ENCODE results near the gene ACADL. TPM values are rescaled to one million over a fixed set of nuclear protein-coding genes. Genes with fewer than 3 reads are reported as not detected.

Gene ACADL
- total and polyA plus RNA-seq, 2 of the 8 experiments (the other 6 are each of a cell fraction or from before 2014, with no cell fraction given): 0.11 to 0.34 TPM

DNA sequence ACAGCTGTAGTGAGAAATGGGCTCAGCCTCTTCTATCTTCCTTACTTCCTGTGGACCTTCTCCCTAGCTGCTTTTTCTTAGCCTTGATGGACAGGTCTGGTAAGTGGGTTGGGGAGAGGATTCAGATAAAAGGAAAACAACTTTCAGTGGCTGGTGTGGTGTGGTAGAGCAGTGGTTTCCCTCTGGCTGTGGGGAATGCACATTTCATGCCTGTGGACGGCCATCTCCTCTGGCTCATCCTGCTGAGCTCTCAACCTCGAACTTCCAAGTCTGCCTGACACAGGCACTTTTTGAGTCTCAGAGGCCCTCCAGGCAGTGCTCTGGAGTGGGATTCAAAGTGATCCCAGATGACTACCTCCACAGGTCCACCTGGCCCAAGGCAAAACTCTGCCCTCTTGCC lies 38.6 kb upstream of the ACADL start:
- Histone ChIP-seq H4K91ac (replicated peaks; ENCODE audit: insufficient read length, low read length) (no peak overlapping the region), H3K23ac (ENCODE audit: insufficient read length) (no peak overlapping the region), H3K4ac (replicated peaks; ENCODE audit: insufficient read length, low read depth, low read length) (no peak overlapping the region), H3K79me1 (ENCODE audit: low read depth, low read length) (no peaks in the 10 kb centered on the region), H4K20me1 (replicated peaks in 1 of 2; ENCODE audit: control insufficient read depth in 1 of 2, insufficient read depth in 2 of 2, low read length in 2 of 2) (no peaks in the 10 kb centered on the region), H3K4me3 (ENCODE audit: extremely low read depth in 1 of 4, insufficient read depth in 2 of 4, low read depth in 3 of 4, low read length in 4 of 4) (no peak overlapping the region), H2AFZ (ENCODE audit: low read length) (no peak overlapping the region), H4K8ac (ENCODE audit: extremely low read depth, insufficient read depth, low read length) (no peak overlapping the region), H3K56ac (replicated peaks; ENCODE audit: insufficient read length, low read depth, low read length) (no peak overlapping the region), H2AK5ac (ENCODE audit: low read depth, low read length) (no peak overlapping the region), H3K4me1 (replicated peaks in 1 of 4; ENCODE audit: control insufficient read depth in 3 of 4, insufficient read depth in 4 of 4, low read length in 3 of 4) (no peaks in the 10 kb centered on the region), H3K9ac (replicated peaks in 1 of 4; ENCODE audit: extremely low read depth in 1 of 4, low read depth in 3 of 4, low read length in 3 of 4) (no peak overlapping the region), H3K14ac (ENCODE audit: insufficient read length) (no peak overlapping the region), H2BK15ac (ENCODE audit: low read length) (no peak overlapping the region), H3K79me2 (ENCODE audit: control insufficient read depth in 1 of 2, insufficient read depth in 2 of 2, low read length in 2 of 2) (no peaks in the 10 kb centered on the region), H3K4me2 (ENCODE audit: insufficient read depth in 1 of 2, low read depth in 2 of 2, low read length in 2 of 2) (no peak overlapping the region), H4K5ac (ENCODE audit: insufficient read length, low read depth, low read length) (no peak overlapping the region), H3K27ac (ENCODE audit: low read depth, low read length) (no peak overlapping the region), H2BK12ac (ENCODE audit: low read depth, low read length) (no peak overlapping the region), H3K23me2 (ENCODE audit: low read depth, low read length) (no peaks in the 10 kb centered on the region), H3K9me3 (ENCODE audit: insufficient read depth in 2 of 2, low read depth in 1 of 2, low read length in 1 of 2) (no peaks in the 10 kb centered on the region), H3K18ac (ENCODE audit: extremely low read depth, low read length) (no peak overlapping the region), H2BK120ac (replicated peaks; ENCODE audit: low read depth, low read length) (no peak overlapping the region), H3K27me3 (replicated peaks in 1 of 4; ENCODE audit: control insufficient read depth in 3 of 4, extremely low read depth in 1 of 4, insufficient read depth in 3 of 4, low read length in 3 of 4) (no peaks in the 10 kb centered on the region), H3K36me3 (ENCODE audit: control insufficient read depth in 2 of 4, insufficient read depth in 4 of 4, low read length in 3 of 4) (no peaks in the 10 kb centered on the region), H2BK5ac (ENCODE audit: low read depth, low read length) (no peak overlapping the region), H2BK20ac (ENCODE audit: low read length) (no peak overlapping the region)
- 94% methylated on average over 2 of the region's 2 CpGs; no CpG with 5 or more reads in 1 of the 2 experiments for WGBS, 2 experiments (ENCODE audit: extremely low coverage in 1 of 2, insufficient coverage in 1 of 2, insufficient read length in 1 of 2, insufficient replicate concordance in 2 of 2, low coverage in 1 of 2, low lambda C conversion rate in 2 of 2, missing lambda C conversion rate in 1 of 2)
- FAIRE-seq (no peak), DNase-seq (ENCODE audit: low read depth in 1 of 2, low spot score in 2 of 2) (no peak)
- ChIA-PET CTCF (ENCODE audit: partially characterized antibody) (no interaction called here), POLR2A (ENCODE audit: partially characterized antibody) (no interaction called here)
- TF ChIP-seq POU5F1 (IDR thresholded peaks at IDR 0.05; ENCODE audit: low read depth, low read length) (no peak), RNF2 (IDR thresholded peaks at IDR 0.05; ENCODE audit: borderline replicate concordance, low read depth, low read length, missing control alignments, poor library complexity, severe bottlenecking) (no peak), GABPA (IDR thresholded peaks at IDR 0.05; ENCODE audit: borderline replicate concordance, insufficient read depth, low read length) (no peak), SP1 (IDR thresholded peaks at IDR 0.05; ENCODE audit: low read depth, low read length) (no peak), HDAC6 (IDR thresholded peaks at IDR 0.05; ENCODE audit: low read depth, low read length) (no peak), TCF12 (IDR thresholded peaks at IDR 0.05; ENCODE audit: low read depth, low read length) (no peak)

All from H1 (cell line).